ENCODE measurements around the gene GJD4. TPM values are rescaled to one million over a fixed set of nuclear protein-coding genes. Genes with fewer than 3 reads are reported as not detected.

Gene GJD4
- polyA plus RNA-seq, 1 donor = 4.2 TPM

- DNase-seq = no peak
These were observed 26.9 kb downstream of the GJD4 start for GRCh38 chr10:35632027-35632426.

GRCh38 chr10:35633006-35633980, 28.2 kb downstream of the GJD4 start:
- DNase-seq = no peak

GRCh38 chr10:35635576-35635975, 30.4 kb downstream of the GJD4 start:
- peak; percentile 66 for DNase-seq

GRCh38 chr10:35636956-35637355, 31.8 kb downstream of the GJD4 start:
- no peak for DNase-seq

- no peak for DNase-seq
These were observed 32.3 kb downstream of the GJD4 start for GRCh38 chr10:35637462-35637861.

GRCh38 chr10:35638101-35638500, 33.0 kb downstream of the GJD4 start:
- no peak for DNase-seq

GRCh38 chr10:35639021-35639727, 34.0 kb downstream of the GJD4 start:
- no peak for DNase-seq

- DNase-seq = no peak
These were observed 34.7 kb downstream of the GJD4 start for GRCh38 chr10:35639728-35640401.

- peak; percentile 74 for DNase-seq
These were observed 35.3 kb downstream of the GJD4 start for GRCh38 chr10:35640474-35640873.

- peak; percentile 63 for DNase-seq
These were observed 36.0 kb downstream of the GJD4 start for GRCh38 chr10:35640951-35641675.

- DNase-seq = peak; percentile 58
These were observed 36.5 kb downstream of the GJD4 start for GRCh38 chr10:35641676-35642034.

GRCh38 chr10:35642035-35642792, 37.1 kb downstream of the GJD4 start, which contains the start of gene FZD8:
FZD8 (minus strand) TSS chr10:35642296; CDS start chr10:35641429, 867 bp downstream.
- peak; percentile 96 for DNase-seq

- no peak for DNase-seq
These were observed 37.6 kb downstream of the GJD4 start for GRCh38 chr10:35642793-35643114.

GRCh38 chr10:35643151-35644049, 38.3 kb downstream of the GJD4 start:
- peak; percentile 91 for DNase-seq

GRCh38 chr10:35644050-35644950, 39.2 kb downstream of the GJD4 start:
- DNase-seq = no peak

GRCh38 chr10:35650894-35651293, 45.8 kb downstream of the GJD4 start:
- no peak for DNase-seq

GRCh38 chr10:35652824-35653223, 47.7 kb downstream of the GJD4 start:
- no peak for DNase-seq

GRCh38 chr10:35657621-35658020, 52.5 kb downstream of the GJD4 start:
- DNase-seq = no peak
